H9 (cell line): Measurements from ENCODE around the gene PUM1. TPM values are rescaled to one million over a fixed set of nuclear protein-coding genes. Genes with fewer than 3 reads are reported as not detected.
A peak's percentile ranks its signal among the peaks of the same experiment; 100 is the strongest.

Experiments
- DNase-seq: peaks from one replicate; pipeline ENCODE4 v3.0.0-alpha.2; 2017
- H2AFZ ChIP-seq: one replicate; pipeline ENCODE4 v1.6.1; 2013; ENCODE audit warnings: mild to moderate bottlenecking, low read length, control low read depth, moderate library complexity
- H2AK5ac ChIP-seq: 2 replicates; pipeline ENCODE4 v1.6.1; 2013; ENCODE audit warnings: low read length, control low read depth, mixed read lengths; ENCODE audit not compliant: insufficient read length
- H2BK120ac ChIP-seq: one replicate; pipeline ENCODE4 v1.6.1; 2013; ENCODE audit warnings: low read depth, mild to moderate bottlenecking, low read length, control low read depth, inconsistent platforms; ENCODE audit not compliant: poor library complexity, severe bottlenecking
- H2BK12ac ChIP-seq: 2 replicates; pipeline ENCODE4 v1.6.1; 2013; ENCODE audit warnings: low read length, control low read depth, mixed read lengths, low read depth; ENCODE audit not compliant: insufficient read length
- H2BK15ac ChIP-seq: 2 replicates; pipeline ENCODE4 v1.6.1; 2013; ENCODE audit warnings: low read depth, low read length, control low read depth
- H2BK20ac ChIP-seq: one replicate; pipeline ENCODE4 v1.6.1; 2013; ENCODE audit warnings: low read depth, mild to moderate bottlenecking, low read length, control low read depth, inconsistent platforms; ENCODE audit not compliant: poor library complexity, severe bottlenecking
- H2BK5ac ChIP-seq: 2 replicates; pipeline ENCODE4 v1.6.1; 2013; ENCODE audit warnings: low read length, control low read depth, mixed read lengths; ENCODE audit not compliant: insufficient read length
- H3K14ac ChIP-seq: 2 replicates; pipeline ENCODE4 v1.6.1; 2013; ENCODE audit warnings: low read length, control low read depth; ENCODE audit not compliant: insufficient read depth
- H3K18ac ChIP-seq: 2 replicates; pipeline ENCODE4 v1.6.1; 2013; ENCODE audit warnings: low read depth, mild to moderate bottlenecking, mixed read lengths, low read length, control low read depth; ENCODE audit not compliant: insufficient read length
- H3K23ac ChIP-seq: 2 replicates; pipeline ENCODE4 v1.6.1; 2013; ENCODE audit warnings: low read length, control low read depth, mixed read lengths, low read depth; ENCODE audit not compliant: insufficient read length
- H3K23me2 ChIP-seq: 2 replicates; pipeline ENCODE4 v1.6.1; 2013; ENCODE audit warnings: low read depth, mild to moderate bottlenecking, mixed read lengths, low read length, control low read depth; ENCODE audit not compliant: insufficient read length, poor library complexity, severe bottlenecking
- H3K27ac ChIP-seq: 2 replicates; pipeline ENCODE4 v1.5.1; 2013; ENCODE audit warnings: low read length, control low read depth, mixed read lengths, low read depth; ENCODE audit not compliant: insufficient read length
- H3K27me3 ChIP-seq: 2 replicates; pipeline ENCODE4 v1.6.1; 2013; ENCODE audit warnings: low read length, control low read depth, inconsistent platforms; ENCODE audit not compliant: insufficient read depth
- H3K4ac ChIP-seq: 2 replicates; pipeline ENCODE4 v1.6.1; 2013; ENCODE audit warnings: low read depth, mild to moderate bottlenecking, control low read depth, inconsistent platforms, low read length, moderate library complexity
- H3K4me1 ChIP-seq: 2 replicates; pipeline ENCODE4 v1.6.1; 2013; ENCODE audit warnings: low read length, control low read depth, inconsistent platforms; ENCODE audit not compliant: insufficient read depth
- H3K4me2 ChIP-seq: 2 replicates; pipeline ENCODE4 v1.6.1; 2013; ENCODE audit warnings: low read length, control low read depth, mixed read lengths; ENCODE audit not compliant: insufficient read length, insufficient read depth
- H3K56ac ChIP-seq: 2 replicates; pipeline ENCODE4 v1.6.1; 2013; ENCODE audit warnings: low read depth, mild to moderate bottlenecking, mixed read lengths, low read length, control low read depth; ENCODE audit not compliant: insufficient read length
- H3K79me1 ChIP-seq: 2 replicates; pipeline ENCODE4 v1.6.1; 2013; ENCODE audit warnings: low read depth, mild to moderate bottlenecking, moderate library complexity, low read length, control low read depth, inconsistent platforms; ENCODE audit not compliant: insufficient read depth, poor library complexity, severe bottlenecking
- H3K79me2 ChIP-seq: 2 replicates; pipeline ENCODE4 v1.6.1; 2013; ENCODE audit warnings: low read length, control low read depth, inconsistent platforms; ENCODE audit not compliant: insufficient read depth
- H3K9ac ChIP-seq: 2 replicates; pipeline ENCODE4 v1.6.1; 2013; ENCODE audit warnings: low read length, control low read depth, mixed read lengths; ENCODE audit not compliant: insufficient read length; ENCODE audit errors: extremely low read depth
- H3K9me3 ChIP-seq: one replicate; pipeline ENCODE4 v1.6.1; 2013; ENCODE audit warnings: low read depth, low read length, inconsistent platforms; ENCODE audit not compliant: control insufficient read depth
- H3T11ph ChIP-seq: one replicate; pipeline ENCODE4 v1.6.1; 2013; ENCODE audit warnings: mild to moderate bottlenecking, low read length, control low read depth, inconsistent platforms
- H4K20me1 ChIP-seq: one replicate; pipeline ENCODE4 v1.6.1; 2013; ENCODE audit not compliant: control insufficient read depth, insufficient read length, insufficient read depth
- H4K5ac ChIP-seq: 2 replicates; pipeline ENCODE4 v1.6.1; 2013; ENCODE audit warnings: low read depth, mild to moderate bottlenecking, mixed read lengths, low read length, control low read depth; ENCODE audit not compliant: insufficient read length
- H4K8ac ChIP-seq: replicated peaks from 2 replicates; pipeline ENCODE4 v1.6.1; 2013; ENCODE audit warnings: low read length, control low read depth, mixed read lengths, low read depth; ENCODE audit not compliant: insufficient read length
- H4K91ac ChIP-seq: 2 replicates; pipeline ENCODE4 v1.6.1; 2013; ENCODE audit warnings: low read depth, mild to moderate bottlenecking, moderate library complexity, mixed read lengths, low read length, control low read depth; ENCODE audit not compliant: insufficient read length
- H3K27ac Mint-ChIP-seq, 3 experiments: 2 replicates in 2 of 3; 3 replicates in 1 of 3; pipeline ENCODE4 v1.8.0; 2020 to 2021; ENCODE audit warnings: mixed read lengths in 3 of 3, mild to moderate bottlenecking in 1 of 3, moderate library complexity in 1 of 3
- H3K27me3 Mint-ChIP-seq: 2 replicates; pipeline ENCODE4 v1.8.0; 2021; ENCODE audit warnings: low read depth, mild to moderate bottlenecking, moderate library complexity, mixed read lengths
- H3K36me3 Mint-ChIP-seq, 3 experiments: 2 replicates in 2 of 3; 3 replicates in 1 of 3; pipeline ENCODE4 v1.8.0; 2020 to 2021; ENCODE audit warnings: low read depth in 3 of 3, mixed read lengths in 3 of 3; ENCODE audit not compliant: insufficient read depth in 1 of 3
- H3K4me1 Mint-ChIP-seq, 2 experiments: 2 replicates each; pipeline ENCODE4 v1.8.0; 2020; ENCODE audit warnings: mixed read lengths in 2 of 2
- H3K4me3 Mint-ChIP-seq, 2 experiments: 2 replicates in 1 of 2; 3 replicates in 1 of 2; pipeline ENCODE4 v1.8.0; 2020 to 2021; ENCODE audit warnings: mild to moderate bottlenecking in 2 of 2, mixed read lengths in 2 of 2, moderate library complexity in 1 of 2
- H3K9me3 Mint-ChIP-seq, 2 experiments: 2 replicates in 1 of 2; 3 replicates in 1 of 2; pipeline ENCODE4 v1.8.0; 2020; ENCODE audit warnings: mild to moderate bottlenecking in 2 of 2, mixed read lengths in 2 of 2, moderate library complexity in 1 of 2
- WGBS: extraction: QIAGEN DNeasy Blood & Tissue Kit; methylation state at CpG from one replicate; pipeline ENCODE4 v1.1.7; 2013; ENCODE audit warnings: missing lambda C conversion rate, low lambda C conversion rate, mixed read lengths; ENCODE audit not compliant: insufficient read length; ENCODE audit errors: extremely low coverage; 5-methylcytosine and 5-hydroxymethylcytosine counted together
- total RNA-seq: library from RNA; stranded (reverse); gene quantifications from 2 replicates; pipeline ENCODE4 v1.2.1, GENCODE V29; 2021
- TF ChIP-seq, protein P1 (sequence below): fragments of 200-600 bp; sonication (generic); conservative IDR thresholded peaks from 3 replicates; pipeline ENCODE4 v1.8.0; 2021; ENCODE audit warnings: antibody characterized with exemption, mild to moderate bottlenecking

The PUM1 gene
- total RNA-seq, 1 experiment from 2014 or later: 164 TPM

DNA sequence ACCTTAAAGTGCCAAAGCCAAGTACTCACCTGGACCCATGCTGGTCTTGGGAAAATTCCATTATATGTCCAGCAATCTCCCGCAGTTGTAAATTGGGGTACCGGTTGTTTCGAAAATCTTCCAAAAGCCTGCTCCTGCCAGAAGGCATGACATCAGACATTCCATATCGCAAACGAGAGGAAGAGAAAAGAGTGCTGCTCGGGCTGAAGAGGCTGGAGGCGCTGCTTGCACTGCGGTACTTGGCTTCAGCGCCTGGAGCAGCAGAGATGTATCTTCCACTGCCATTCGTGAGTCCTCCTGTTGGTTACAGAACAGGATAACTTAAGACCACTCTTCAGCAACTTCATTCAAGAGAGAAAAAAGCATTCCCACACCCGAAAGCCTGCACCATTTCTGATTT lies 111.8 kb downstream of the PUM1 start:
- Histone ChIP-seq H3K79me2 (0 out of 2 replicates have a peak, but pooled peaks cover 1% of the 10 kb centered on the region), H3K23ac (no peak overlapping the region), H2AK5ac (no peak overlapping the region), H2BK5ac (no peak overlapping the region), H4K91ac (no peak overlapping the region), H4K20me1 (no peaks in the 10 kb centered on the region), H2BK15ac (no peak overlapping the region), H3K4ac (no peak overlapping the region), H2BK20ac (no peak overlapping the region), H3K79me1 (peaks cover 10% of the 10 kb centered on the region), H4K8ac (no peak overlapping the region), H2AFZ (no peak overlapping the region), H2BK12ac (no peak overlapping the region), H3K27me3 (no peaks in the 10 kb centered on the region), H3K27ac (no peak overlapping the region), H3T11ph (no peak overlapping the region), H3K18ac (no peak overlapping the region), H3K4me1 (no peaks in the 10 kb centered on the region), H3K9ac (no peak overlapping the region), H4K5ac (no peak overlapping the region), H3K14ac (no peak overlapping the region), H3K9me3 (no peaks in the 10 kb centered on the region), H2BK120ac (no peak overlapping the region), H3K4me2 (no peak overlapping the region), H3K56ac (no peak overlapping the region), H3K23me2 (no peaks in the 10 kb centered on the region)
- WGBS: no CpG with 5 or more reads among the region's 11 CpGs
- H3K27me3 Mint-ChIP-seq: no peaks in the 10 kb centered on the region
- H3K4me3 Mint-ChIP-seq: no peak overlapping the region
- H3K4me1 Mint-ChIP-seq: no peaks in the 10 kb centered on the region
- no peaks in the 10 kb centered on the region for H3K9me3 Mint-ChIP-seq
- TF ChIP-seq, protein P1, sequence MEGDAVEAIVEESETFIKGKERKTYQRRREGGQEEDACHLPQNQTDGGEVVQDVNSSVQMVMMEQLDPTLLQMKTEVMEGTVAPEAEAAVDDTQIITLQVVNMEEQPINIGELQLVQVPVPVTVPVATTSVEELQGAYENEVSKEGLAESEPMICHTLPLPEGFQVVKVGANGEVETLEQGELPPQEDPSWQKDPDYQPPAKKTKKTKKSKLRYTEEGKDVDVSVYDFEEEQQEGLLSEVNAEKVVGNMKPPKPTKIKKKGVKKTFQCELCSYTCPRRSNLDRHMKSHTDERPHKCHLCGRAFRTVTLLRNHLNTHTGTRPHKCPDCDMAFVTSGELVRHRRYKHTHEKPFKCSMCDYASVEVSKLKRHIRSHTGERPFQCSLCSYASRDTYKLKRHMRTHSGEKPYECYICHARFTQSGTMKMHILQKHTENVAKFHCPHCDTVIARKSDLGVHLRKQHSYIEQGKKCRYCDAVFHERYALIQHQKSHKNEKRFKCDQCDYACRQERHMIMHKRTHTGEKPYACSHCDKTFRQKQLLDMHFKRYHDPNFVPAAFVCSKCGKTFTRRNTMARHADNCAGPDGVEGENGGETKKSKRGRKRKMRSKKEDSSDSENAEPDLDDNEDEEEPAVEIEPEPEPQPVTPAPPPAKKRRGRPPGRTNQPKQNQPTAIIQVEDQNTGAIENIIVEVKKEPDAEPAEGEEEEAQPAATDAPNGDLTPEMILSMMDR: no peak
- peak overlapping the region in 2 of 3 experiments; percentile 30 to 82; a peak in 1 of 7 replicates for H3K27ac Mint-ChIP-seq
- peaks cover 44 to 86% (median 82%) of the 10 kb centered on the region in 3 experiments; a peak in 6 of 7 replicates for H3K36me3 Mint-ChIP-seq
- no peak for DNase-seq
